Stimulated activated CD8-positive, alpha-beta memory T cell treated with anti-CD3 and anti-CD28 coated beads, Interleukin-12 subunit alpha, Interleukin-12 subunit beta, amount 100 ng/mL, for 24 hours (primary cell): Measurements from ENCODE around the gene ZNF561.

Experiments used
- DNase-seq: peaks from one replicate; pipeline ENCODE4 v3.0.0-alpha.2; 2020; ENCODE audit errors: extremely low read depth

ZNF561 gene

GRCh38 chr19:9580728-9581127, 40.3 kb downstream of the ZNF561 start:
- no peak for DNase-seq

GRCh38 chr19:9570255-9570654, 50.8 kb downstream of the ZNF561 start:
- DNase-seq, result no peak

- no peak for DNase-seq
These were observed 54.3 kb downstream of the ZNF561 start for GRCh38 chr19:9566729-9567128.

DNA sequence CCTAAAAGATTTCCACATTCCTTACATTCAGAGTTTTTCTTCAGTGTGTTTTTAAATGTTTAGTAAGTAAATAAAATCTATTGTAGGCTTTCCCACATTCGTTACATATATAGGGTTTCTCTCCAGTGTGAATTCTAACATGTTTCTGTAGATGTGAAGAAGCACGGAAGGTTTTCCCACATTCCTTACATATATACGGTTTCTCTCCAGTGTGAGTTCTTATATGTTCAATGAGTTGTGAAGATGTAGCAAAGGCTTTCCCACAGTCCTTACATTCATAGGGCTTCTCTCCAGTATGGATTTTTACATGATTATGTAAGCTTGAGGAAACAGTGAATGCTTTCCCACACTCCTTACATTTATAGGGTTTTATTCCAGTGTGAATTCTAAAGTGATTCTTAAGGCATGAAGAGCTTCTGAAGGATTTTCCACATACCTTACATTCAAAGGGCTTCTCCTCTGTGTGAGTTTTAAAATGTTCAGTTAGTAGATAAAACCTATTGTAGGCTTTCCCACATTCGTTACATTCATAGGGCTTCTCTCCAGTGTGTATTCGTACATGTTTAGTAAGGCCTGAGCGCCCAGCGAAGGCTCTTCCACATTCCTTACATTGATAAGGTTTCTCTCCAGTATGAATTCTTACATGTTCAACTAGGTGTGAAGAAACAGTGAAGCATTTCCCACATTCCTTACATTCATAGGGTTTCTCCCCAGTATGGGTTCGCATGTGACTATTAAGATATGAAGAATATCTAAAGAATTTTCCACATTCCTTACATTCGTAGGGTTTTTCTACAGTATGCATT, 54.9 kb downstream of the ZNF561 start:
- DNase-seq, result no peak
